ENCODE results near the gene TBC1D9B. TPM values are rescaled to one million over a fixed set of nuclear protein-coding genes. Genes with fewer than 3 reads are reported as not detected.

Gene TBC1D9B
- total RNA-seq, 1 experiment from 2014 or later = 44.9 TPM

DNA sequence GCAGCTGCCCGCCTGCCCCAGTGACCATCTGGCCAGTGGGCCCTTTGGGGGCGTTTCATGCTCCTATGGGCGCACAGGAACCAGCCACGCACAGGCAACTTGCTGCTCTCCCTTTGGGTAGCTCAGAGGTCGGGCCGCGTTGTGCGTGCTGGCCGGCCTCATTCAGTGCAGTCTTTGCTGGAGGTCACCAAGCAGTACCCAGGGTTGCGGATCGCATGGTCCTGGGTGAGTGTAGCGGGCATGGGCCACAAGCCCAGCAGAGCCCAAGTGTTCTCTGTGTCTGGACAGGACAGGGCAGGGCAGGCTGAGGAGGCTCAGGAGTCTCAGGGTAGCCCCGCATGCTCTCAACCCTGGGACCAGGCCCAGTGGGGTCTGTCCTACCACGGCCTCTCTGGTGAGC lies 39.2 kb downstream of the TBC1D9B start:
- Histone ChIP-seq H4K20me1 (ENCODE audit: low read length) (no peaks in the 10 kb centered on the region), H3K4me2 (ENCODE audit: low read length) (no peak overlapping the region), H3K9me2 (replicated peaks; ENCODE audit: low read length) (no peaks in the 10 kb centered on the region), H3F3A (ENCODE audit: low read length, unreplicated experiment) (no peaks in the 10 kb centered on the region), H3K27ac (ENCODE audit: low read length) (no peak overlapping the region), H3K9ac (ENCODE audit: low read length) (no peak overlapping the region), H2AFZ (ENCODE audit: low read length) (no peak overlapping the region), H3K4me3 (ENCODE audit: low read length) (no peak overlapping the region), H3K79me2 (ENCODE audit: low read length) (no peaks in the 10 kb centered on the region), H3K27me3 (ENCODE audit: low read length) (no peaks in the 10 kb centered on the region), H3K36me3 (ENCODE audit: low read depth, low read length) (no peaks in the 10 kb centered on the region; the same call in 1 of the 2 replicates), H3K9me3 (ENCODE audit: low read length) (no peaks in the 10 kb centered on the region), H3K4me1 (ENCODE audit: insufficient read depth, low read length) (no peaks in the 10 kb centered on the region)
- BruUV-seq (replicated peaks) = no TSS peak
- ATAC-seq = no peak
- DNase-seq = no peak
- ChIA-PET CTCF (no interaction called here), POLR2A (ENCODE audit: unreplicated experiment) (no interaction called here)
- no peak for TF ChIP-seq EZH2phosphoT487 (IDR thresholded peaks at IDR 0.05; ENCODE audit: borderline replicate concordance, low read length)
- TF ChIP-seq EZH2 (IDR thresholded peaks at IDR 0.05; ENCODE audit: low read length, unreplicated experiment) = no peak
- TF ChIP-seq, protein P1, sequence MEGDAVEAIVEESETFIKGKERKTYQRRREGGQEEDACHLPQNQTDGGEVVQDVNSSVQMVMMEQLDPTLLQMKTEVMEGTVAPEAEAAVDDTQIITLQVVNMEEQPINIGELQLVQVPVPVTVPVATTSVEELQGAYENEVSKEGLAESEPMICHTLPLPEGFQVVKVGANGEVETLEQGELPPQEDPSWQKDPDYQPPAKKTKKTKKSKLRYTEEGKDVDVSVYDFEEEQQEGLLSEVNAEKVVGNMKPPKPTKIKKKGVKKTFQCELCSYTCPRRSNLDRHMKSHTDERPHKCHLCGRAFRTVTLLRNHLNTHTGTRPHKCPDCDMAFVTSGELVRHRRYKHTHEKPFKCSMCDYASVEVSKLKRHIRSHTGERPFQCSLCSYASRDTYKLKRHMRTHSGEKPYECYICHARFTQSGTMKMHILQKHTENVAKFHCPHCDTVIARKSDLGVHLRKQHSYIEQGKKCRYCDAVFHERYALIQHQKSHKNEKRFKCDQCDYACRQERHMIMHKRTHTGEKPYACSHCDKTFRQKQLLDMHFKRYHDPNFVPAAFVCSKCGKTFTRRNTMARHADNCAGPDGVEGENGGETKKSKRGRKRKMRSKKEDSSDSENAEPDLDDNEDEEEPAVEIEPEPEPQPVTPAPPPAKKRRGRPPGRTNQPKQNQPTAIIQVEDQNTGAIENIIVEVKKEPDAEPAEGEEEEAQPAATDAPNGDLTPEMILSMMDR (conservative IDR thresholded peaks at IDR 0.05; ENCODE audit: low read depth, low read length) = no peak
- intact Hi-C loops (cut with micrococcal nuclease) = no loop called here

DNA sequence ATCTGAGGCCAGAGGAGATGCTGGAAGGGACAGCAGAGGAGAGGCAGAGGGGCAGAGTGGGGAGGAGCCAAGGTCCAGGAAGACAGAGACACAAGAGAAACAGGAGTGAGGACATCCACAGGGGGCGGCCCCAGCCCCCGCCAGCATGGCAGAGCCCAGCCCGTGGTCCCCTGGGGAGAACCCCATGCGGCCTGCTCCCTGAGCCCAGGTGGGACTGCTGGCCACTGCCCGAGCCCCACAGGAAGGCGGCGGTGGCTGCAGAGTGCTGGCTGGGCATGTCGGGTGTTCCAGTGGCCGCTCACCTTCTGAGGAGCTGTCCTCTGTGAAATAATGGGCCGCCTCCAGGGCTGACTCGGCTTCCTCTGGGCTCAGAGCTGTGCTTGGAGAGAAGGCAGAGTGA lies 40.2 kb downstream of the TBC1D9B start:
- POLR2A ChIA-PET (ENCODE audit: unreplicated experiment) = interaction anchor here (0.5 kb wide), 1 partner anchor 28 kb away, joined by 3 read pairs; no protein-coding TSS in a partner anchor
- no TSS peak for BruUV-seq (replicated peaks)
- CTCF ChIA-PET = no interaction called here
- no peak overlapping the region for H3K4me2 ChIP-seq (ENCODE audit: low read length)
- H3K27me3 ChIP-seq (ENCODE audit: low read length) = no peaks in the 10 kb centered on the region
- no peaks in the 10 kb centered on the region for H3K9me3 ChIP-seq (ENCODE audit: low read length)
- H2AFZ ChIP-seq (ENCODE audit: low read length) = no peak overlapping the region
- H3K4me3 ChIP-seq (ENCODE audit: low read length) = no peak overlapping the region
- no peaks in the 10 kb centered on the region for H3K9me2 ChIP-seq (replicated peaks; ENCODE audit: low read length)
- DNase-seq = no peak
- H3K27ac ChIP-seq (ENCODE audit: low read length) = no peak overlapping the region
- no peaks in the 10 kb centered on the region for H3K79me2 ChIP-seq (ENCODE audit: low read length)
- H3K9ac ChIP-seq (ENCODE audit: low read length) = no peak overlapping the region
- no peaks in the 10 kb centered on the region for H4K20me1 ChIP-seq (ENCODE audit: low read length)
- H3K4me1 ChIP-seq (ENCODE audit: insufficient read depth, low read length) = no peaks in the 10 kb centered on the region
- H3F3A ChIP-seq (ENCODE audit: low read length, unreplicated experiment) = no peaks in the 10 kb centered on the region
- intact Hi-C loops (cut with micrococcal nuclease) = no loop called here
- TF ChIP-seq EZH2phosphoT487 (IDR thresholded peaks at IDR 0.05; ENCODE audit: borderline replicate concordance, low read length) = no peak
- TF ChIP-seq EZH2 (IDR thresholded peaks at IDR 0.05; ENCODE audit: low read length, unreplicated experiment) = no peak
- TF ChIP-seq, protein P1 (conservative IDR thresholded peaks at IDR 0.05; ENCODE audit: low read depth, low read length) = no peak
- ATAC-seq = no peak
- H3K36me3 ChIP-seq (ENCODE audit: low read depth, low read length) = no peaks in the 10 kb centered on the region; the same call in 1 of the 2 replicates

DNA sequence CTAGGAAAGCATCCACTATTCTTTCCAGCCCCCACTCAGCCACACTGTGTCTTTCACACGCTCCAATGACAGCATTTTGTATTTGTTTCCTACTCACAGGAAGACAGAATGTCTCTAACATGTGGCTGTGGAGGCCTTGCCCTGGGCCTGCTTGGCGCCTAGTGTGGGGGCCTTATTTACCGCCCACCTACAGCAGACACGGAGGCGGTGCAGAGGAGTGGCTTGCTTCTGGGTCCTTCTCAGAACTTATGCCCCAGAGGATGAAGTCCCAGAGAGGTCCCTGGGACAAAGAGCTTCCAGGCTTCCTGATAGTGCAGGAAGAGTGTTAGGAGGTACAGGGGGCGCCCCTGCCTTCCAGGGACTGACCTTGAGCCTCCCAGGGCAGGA lies 40.6 kb downstream of the TBC1D9B start:
- Histone ChIP-seq H3K9ac (ENCODE audit: low read length) (no peak overlapping the region), H3K79me2 (ENCODE audit: low read length) (no peaks in the 10 kb centered on the region), H4K20me1 (ENCODE audit: low read length) (no peaks in the 10 kb centered on the region), H2AFZ (ENCODE audit: low read length) (no peak overlapping the region), H3K4me1 (ENCODE audit: insufficient read depth, low read length) (no peaks in the 10 kb centered on the region), H3K27ac (ENCODE audit: low read length) (no peak overlapping the region), H3F3A (ENCODE audit: low read length, unreplicated experiment) (no peaks in the 10 kb centered on the region), H3K9me3 (ENCODE audit: low read length) (no peaks in the 10 kb centered on the region), H3K4me3 (ENCODE audit: low read length) (no peak overlapping the region), H3K9me2 (replicated peaks; ENCODE audit: low read length) (no peaks in the 10 kb centered on the region), H3K36me3 (ENCODE audit: low read depth, low read length) (no peaks in the 10 kb centered on the region; the same call in 1 of the 2 replicates), H3K4me2 (ENCODE audit: low read length) (no peak overlapping the region), H3K27me3 (ENCODE audit: low read length) (no peaks in the 10 kb centered on the region)
- ChIA-PET CTCF (no interaction called here), POLR2A (ENCODE audit: unreplicated experiment) (no interaction called here)
- BruUV-seq (replicated peaks) = no TSS peak
- DNase-seq = no peak
- intact Hi-C loops (cut with micrococcal nuclease) = no loop called here
- ATAC-seq = no peak
- no peak for TF ChIP-seq EZH2 (IDR thresholded peaks at IDR 0.05; ENCODE audit: low read length, unreplicated experiment)
- TF ChIP-seq, protein P1 (conservative IDR thresholded peaks at IDR 0.05; ENCODE audit: low read depth, low read length) = no peak
- no peak for TF ChIP-seq EZH2phosphoT487 (IDR thresholded peaks at IDR 0.05; ENCODE audit: borderline replicate concordance, low read length)
